HEK293T (cell line): ENCODE data around the gene CEACAM18.

Source experiments
- ELF4 ChIP-seq: fragments of 450-650 bp; IDR thresholded peaks from 2 replicates; pipeline ENCODE4 v1.6.1; 2017; ENCODE audit warnings: antibody characterized with exemption
- FOXM1 ChIP-seq: fragments of 450-650 bp; IDR thresholded peaks from 2 replicates; pipeline ENCODE4 v1.6.1; 2017; ENCODE audit warnings: mild to moderate bottlenecking, borderline replicate concordance
- HDGF ChIP-seq: fragments of 450-650 bp; IDR thresholded peaks from 2 replicates; pipeline ENCODE4 v1.6.1; 2017; ENCODE audit warnings: antibody characterized with exemption, borderline replicate concordance
- LEF1 ChIP-seq: fragments of 450-650 bp; IDR thresholded peaks from 2 replicates; pipeline ENCODE4 v1.6.1; 2017; ENCODE audit warnings: mild to moderate bottlenecking, borderline replicate concordance
- SP1 ChIP-seq: fragments of 450-650 bp; IDR thresholded peaks from 2 replicates; pipeline ENCODE4 v1.6.1; 2017
- SUZ12 ChIP-seq: fragments of 450-650 bp; IDR thresholded peaks from 2 replicates; pipeline ENCODE4 v1.6.1; 2016; ENCODE audit warnings: mild to moderate bottlenecking
- TARDBP ChIP-seq: fragments of 450-650 bp; IDR thresholded peaks from 2 replicates; pipeline ENCODE4 v1.6.1; 2016
- ZNF384 ChIP-seq: fragments of 450-650 bp; IDR thresholded peaks from 2 replicates; pipeline ENCODE4 v1.6.1; 2016

DNA sequence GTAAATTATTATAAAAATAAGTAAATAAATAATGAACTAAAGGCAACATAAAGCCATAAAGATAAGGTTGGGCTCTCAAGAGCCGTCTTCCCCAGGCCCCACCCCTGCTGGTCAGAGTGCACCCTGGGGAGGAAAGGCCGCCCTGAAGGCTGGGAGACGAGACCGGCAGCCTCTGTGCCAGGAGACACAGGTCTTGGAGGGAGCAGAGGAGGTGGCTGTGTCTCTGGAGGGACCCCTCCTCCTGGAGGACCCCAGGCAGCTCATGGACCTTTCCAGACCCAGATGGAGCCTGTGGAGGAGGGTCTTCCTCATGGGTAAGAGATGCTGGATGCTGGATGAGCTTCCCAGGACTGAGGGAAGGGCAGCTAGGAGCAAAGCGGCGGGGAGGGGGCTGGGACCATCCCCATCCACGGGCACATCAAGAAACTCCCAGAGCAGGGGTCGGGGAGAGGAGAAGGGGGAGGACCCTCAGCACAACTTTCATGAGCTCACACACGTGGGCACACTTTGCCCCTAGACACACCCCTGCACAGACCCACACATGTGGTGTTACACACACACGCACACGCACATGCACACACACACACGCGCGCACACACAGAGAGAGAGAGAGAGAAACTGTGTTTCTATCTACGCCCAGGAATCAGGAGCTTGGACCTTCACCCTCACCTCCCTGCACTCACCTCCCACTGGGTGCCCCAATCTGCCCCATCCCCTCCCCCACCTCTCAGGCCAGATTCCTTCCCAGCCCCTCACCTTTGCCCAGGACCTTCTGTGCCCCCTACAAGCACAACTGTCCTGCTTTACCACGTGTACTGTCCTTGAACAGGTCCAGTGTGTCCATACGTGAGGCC, at the start of gene CEACAM18:
- TF ChIP-seq TARDBP (no peak), HDGF (no peak), LEF1 (no peak), SP1 (no peak), ELF4 (no peak), SUZ12 (no peak), ZNF384 (no peak), FOXM1 (no peak)
